Stimulated activated CD4-positive, alpha-beta T cell treated with anti-CD3 and anti-CD28 coated beads, Interleukin-15, amount 100 ng/mL, for 48 hours (primary cell): Measurements from ENCODE around the gene PDE7B.

Experiments used
- DNase-seq, 2 donors: peaks; one replicate each; pipeline ENCODE4 v3.0.0-alpha.2; 2020; ENCODE audit warnings: low read depth in 2 of 2

The PDE7B gene

DNA sequence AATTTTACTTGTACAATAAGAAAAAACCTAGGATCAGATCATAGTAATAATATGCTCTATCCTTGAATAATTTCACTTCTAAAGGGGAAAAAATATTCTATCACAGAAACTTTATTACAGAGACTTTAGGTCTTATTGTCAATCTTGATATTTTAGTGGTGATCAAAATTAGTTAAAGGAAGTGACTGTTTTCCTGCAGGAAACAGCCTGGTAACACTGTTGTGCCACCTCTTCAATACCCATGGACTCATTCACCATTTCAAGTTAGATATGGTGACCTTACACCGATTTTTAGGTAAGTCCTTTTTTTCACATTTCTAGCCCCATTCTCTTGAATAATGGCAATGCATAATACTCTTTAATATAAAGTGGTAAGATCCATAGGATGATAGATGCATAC lies 299.5 kb downstream of the PDE7B start:
- DNase-seq, result no peak

DNA sequence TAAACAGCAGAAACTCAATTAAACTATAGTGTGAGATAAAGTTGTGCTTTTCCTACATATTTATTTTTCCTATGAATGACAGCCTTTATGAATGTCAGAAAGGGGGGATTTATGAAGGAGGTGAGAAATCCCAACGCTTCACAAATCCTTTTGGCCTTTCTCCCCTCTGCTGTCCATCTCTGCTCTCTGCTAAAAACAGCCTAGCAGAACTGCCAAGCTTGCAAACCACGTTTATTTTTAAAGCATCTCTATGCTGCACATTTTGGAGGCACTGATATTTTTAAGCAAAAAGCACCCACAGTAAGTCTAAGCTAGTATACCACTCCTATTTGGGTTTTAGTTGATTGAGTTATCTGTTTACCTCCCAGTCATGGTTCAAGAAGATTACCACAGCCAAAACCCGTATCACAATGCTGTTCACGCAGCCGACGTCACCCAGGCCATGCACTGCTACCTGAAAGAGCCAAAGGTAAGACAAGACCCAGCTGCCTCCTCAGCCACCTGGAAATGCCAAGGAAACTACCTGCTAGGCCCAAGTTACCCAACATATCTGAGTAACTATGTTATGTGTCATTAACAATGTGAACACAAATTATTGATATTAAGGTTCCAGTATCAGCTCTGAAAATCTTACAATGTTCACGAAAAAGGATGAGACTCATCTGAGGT lies 302.3 kb downstream of the PDE7B start:
- DNase-seq, result no peak

DNA sequence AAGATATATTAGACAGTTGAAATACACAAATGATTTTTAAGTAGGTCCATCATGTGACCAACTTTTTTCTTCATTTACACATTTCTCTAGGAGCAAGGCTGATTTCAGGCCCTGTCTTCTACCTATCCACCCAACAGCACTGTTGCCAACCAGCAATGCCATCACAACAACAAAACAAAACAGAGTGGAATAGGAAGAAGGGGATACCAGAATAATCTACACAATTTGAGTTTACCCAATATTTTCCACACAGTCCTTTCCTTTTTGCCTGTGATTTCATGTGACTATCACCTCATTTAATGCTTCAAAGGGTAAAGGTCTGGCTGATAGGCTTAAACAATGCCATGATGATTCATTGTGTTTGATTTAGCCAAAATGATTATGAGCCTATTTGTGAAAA lies 303.7 kb downstream of the PDE7B start:
- DNase-seq, result no peak

DNA sequence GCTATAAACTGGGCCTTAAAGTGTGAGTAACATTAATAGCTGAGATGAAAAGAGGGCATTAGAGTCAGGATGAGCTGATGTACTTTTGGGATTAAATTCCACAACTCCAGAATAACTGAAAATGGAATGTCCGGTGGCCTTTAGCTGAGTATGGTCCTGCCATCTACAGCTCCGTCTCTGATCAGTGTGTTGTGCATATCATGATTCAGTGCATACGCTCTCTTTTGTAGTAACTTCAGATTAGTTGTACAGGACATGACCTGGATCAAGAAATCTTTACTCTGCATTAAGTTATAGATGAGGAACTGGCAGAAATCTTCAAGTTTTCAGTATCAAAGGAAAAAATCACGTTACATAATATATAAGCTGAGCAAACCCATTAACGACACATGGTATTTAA lies 306.2 kb downstream of the PDE7B start:
- no peak for DNase-seq

DNA sequence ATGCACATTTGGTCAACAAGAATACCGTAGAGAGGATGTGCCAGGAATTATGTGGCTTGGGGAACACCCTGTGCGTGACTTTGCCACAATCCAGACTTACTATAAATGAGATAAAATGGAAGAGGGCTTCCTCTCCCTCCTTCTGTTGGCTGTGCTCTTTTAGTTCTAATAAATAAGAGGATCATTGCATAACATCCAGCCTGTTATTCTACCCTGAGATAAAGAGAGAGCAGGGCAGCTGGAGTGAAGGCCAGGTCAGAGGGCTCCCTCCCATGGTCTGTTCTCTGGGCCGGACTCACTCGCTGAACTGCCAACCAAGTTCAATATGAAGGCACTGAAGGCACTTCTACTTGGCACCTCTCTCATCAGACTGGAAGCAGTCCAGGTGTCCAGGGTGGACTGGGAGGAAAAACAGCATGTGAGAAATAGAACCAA lies 306.9 kb downstream of the PDE7B start:
- no peak for DNase-seq

DNA sequence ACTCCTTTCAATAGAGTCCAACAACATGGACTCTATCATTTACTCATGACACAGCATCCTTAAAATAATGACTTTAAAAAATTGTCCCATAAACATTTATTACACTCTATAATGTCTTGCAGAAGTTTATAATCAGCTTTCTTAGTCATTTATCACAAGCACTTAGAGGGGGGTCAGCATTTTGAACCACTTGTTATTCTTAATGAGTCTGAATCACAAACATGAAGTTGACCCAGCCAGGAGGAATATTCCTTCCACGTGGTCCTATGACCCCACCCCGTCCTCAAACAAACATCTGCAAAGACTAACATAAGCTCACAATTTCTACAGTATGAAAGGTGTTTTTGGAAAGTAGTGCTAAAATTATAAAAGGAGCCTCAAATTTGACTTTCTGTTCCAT lies 307.5 kb downstream of the PDE7B start:
- DNase-seq, result no peak

DNA sequence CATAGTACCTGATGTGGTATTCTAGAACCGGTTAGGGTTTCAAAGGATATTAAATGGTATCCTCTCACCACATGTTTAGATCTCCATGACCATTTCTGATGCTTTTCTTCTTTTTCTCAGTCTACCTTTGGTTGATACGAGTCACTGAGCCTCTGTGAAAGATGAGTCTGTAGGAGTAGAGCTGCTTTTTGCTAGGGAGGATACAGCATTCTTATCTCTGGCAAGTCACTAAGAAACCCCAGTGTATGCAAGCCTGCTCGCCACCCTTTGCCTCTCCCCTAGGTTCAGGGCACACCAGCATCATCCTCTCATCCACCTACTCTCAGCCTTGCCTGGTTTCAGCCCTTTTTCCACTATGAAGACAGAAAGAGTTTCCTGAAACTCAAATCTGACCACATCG lies 308.7 kb downstream of the PDE7B start:
- DNase-seq, result no peak

DNA sequence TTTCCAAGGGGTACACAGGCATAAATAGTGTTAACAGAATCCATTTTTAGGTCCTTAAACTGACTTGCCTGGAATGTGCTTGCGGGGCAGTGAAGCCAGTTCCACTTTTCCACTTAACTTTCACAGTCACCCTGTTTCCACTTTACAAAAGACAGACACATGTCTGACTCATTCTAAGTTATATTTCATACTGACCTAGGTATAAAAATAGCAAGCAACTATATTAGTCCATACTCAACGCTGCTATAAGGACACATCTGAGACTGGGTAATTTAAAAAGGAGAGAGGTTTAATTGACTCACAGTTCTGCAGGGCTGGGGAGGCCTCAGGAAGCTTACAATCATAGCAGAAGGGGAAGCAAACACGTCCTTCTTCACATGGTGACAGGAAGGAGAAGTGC lies 310.4 kb downstream of the PDE7B start:
- DNase-seq, result no peak

DNA sequence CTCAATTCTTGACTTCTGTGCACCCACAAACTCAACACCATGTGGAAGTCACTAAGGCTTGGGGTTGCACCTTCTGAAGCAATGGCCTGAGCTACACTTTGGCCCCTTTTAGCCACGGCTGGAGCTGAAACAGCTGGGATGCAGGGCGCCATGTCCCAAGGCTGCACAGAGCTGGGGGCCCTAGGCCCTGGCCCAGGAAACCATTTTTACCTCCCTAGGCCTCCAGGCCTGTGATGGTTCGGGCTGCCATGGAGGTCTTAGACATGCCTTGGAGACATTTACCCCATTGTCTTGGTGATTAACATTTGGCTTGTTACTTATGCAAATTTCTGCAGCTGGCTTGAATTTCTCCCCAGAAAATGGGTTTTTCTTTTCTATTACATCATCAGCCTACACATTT lies 311.8 kb downstream of the PDE7B start:
- DNase-seq, result no peak

DNA sequence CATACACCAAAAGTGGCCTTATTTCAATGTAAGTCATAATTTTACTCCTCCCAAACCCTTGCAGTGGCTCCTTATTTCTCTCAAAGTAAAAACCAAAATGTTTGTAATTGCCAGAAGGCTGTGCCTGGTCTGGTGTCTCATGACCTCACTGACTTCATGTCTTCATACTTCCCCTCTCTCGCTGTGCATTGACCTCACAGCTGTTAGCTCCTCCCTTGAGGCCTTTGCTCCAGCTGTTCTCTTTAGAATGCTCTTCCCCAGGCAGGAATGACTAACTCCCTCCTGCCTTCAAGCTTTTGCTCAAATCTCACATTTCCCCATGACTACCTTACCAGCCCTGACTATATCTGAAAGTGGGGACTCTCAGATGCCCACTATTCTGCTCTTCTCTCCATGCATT lies 315.3 kb downstream of the PDE7B start:
- DNase-seq, result no peak

DNA sequence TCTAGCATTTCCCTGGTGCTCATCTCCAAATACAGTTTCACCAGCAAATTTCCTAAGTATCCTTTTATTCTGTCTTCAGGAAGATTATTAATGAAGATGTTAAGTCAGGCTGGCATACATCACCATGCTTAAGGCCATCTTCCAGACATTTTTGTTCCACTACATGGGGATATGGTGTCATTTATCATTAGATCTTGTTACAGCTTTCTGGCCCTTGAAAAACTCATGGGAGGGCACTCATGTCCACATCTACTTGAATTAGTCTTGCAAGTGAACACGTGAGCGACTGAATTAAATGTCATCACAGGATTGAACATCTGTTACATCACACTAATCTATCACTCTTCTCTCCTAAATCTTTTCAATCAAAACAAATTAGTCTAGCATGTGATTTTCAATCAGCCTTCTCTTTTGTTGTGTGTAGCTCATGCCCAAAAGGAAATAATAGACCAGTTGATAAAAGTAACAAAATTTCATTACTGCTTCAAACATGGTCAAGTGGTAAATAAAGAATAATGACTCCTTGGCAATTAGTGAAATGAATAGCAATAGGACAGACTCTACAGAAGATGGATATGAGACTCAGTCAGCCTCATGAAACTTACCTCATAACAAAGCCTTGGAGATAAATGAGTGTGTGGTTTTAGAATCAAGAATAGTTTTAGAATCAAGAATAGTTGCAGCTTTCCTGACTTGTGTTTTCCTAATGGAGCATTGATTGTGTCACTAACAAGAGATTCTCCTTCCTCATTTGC lies 318.1 kb downstream of the PDE7B start:
- DNase-seq, result no peak

DNA sequence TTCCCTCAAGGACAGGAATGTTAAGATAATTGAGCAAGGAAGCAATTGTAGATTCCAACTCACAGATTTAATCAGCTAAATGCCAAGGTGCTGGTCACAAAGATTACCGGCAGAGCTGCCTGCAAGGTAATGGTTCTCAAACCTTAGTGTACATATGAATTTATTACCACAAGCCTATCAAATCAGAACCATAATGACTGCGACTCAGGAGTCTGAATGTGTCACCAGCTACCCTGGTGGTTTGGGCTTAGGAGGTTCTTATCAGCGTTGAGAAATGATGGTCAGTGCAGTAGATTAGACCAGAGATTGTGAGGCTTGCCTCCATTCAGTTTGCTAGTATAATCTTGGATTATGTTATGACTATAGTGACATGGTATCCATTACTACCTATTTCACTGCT lies 319.7 kb downstream of the PDE7B start:
- DNase-seq, result no peak

DNA sequence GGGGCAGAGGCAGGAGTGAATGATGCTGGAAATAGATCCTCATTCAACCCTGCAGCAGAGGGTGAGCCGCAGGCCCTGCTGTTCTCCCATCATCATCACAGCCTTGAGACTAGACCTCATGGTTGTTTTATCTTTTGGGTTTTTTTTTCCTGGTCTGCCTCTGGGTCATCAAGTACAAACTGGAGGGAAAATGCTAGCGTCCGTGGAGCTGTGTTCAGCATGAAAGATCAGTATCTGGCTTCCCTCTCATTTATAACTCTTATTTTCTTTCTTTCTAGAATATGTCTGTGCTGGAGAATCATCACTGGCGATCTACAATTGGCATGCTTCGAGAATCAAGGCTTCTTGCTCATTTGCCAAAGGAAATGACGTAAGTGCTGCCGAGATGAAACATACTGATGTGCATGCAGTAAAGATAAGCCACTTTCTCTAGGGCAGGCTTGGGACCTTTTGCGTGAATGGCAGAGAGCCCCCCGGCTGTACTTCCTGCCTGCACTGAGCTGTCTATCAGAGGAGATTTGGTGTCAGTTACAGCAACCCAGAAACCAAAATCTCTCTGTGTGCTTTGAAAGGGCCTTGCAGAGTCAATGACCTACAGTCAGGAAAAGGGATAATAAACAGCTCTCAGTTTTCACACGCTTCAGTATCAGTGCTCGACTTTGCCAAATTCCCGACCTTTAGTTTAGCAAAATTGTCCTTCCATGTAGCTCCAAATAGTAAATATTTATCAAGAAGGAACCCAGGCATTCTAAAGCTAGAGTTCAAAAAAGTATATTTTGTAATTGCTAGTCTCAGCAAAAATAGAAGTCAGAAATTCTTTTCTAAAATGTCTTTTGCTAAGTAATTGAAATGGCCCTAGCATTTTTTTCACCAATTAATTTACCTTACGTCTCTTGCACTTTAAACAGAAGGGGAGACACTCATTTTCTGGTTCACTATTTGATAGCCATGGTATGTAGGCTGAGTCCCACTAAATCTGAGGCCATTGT lies 322.3 kb downstream of the PDE7B start:
- DNase-seq, result peak in 1 of 2 donors; percentile 1

DNA sequence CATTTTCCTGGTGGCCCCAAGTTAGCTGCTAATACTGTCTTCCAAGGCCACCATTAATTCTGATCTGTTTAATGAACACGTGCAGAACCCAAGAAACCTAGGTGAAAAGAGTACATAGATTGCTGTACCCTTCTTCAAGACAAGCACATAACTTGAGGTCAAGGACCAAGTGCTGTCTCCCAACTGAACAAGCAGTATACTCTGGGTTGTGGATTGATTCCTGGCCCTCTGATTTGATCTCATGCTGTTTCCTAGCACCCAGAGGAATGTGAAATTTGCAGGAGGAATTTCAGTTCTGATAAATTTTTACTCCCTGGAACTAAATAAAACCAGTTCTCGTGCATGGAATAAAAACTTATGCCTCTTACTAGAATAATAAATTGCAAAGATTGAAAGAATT lies 323.0 kb downstream of the PDE7B start:
- no peak for DNase-seq

DNA sequence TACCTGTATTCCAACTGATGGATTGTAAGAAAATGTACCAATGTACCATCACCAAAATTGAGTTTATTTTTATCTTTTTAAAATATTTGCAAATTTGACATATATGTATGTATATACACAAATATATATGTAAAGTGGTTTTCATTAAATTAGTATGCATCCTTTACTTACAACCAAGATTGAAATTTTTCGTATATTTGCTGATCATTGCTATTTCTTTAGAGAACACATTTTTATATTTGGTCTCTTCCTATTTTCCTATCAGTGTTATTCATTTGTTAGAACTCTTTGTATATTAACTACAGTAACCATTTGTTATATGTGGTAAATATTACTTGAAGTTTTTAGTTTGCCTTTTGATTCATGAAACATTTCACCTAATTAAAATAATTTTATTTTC lies 324.4 kb downstream of the PDE7B start:
- DNase-seq, result no peak

DNA sequence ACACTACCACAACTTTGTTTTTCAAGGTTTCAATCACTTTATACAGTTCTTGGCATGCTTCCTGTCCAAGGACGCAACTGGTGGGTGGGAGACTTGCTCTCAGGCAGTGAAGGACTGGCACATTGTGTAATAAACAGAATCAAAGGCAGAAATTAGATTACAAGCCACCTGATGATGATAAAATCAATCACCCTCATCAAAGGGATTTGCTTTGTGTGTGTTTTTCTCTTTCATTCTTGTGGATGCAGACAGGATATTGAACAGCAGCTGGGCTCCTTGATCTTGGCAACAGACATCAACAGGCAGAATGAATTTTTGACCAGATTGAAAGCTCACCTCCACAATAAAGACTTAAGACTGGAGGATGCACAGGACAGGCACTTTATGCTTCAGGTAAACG lies 327.2 kb downstream of the PDE7B start:
- no peak for DNase-seq

DNA sequence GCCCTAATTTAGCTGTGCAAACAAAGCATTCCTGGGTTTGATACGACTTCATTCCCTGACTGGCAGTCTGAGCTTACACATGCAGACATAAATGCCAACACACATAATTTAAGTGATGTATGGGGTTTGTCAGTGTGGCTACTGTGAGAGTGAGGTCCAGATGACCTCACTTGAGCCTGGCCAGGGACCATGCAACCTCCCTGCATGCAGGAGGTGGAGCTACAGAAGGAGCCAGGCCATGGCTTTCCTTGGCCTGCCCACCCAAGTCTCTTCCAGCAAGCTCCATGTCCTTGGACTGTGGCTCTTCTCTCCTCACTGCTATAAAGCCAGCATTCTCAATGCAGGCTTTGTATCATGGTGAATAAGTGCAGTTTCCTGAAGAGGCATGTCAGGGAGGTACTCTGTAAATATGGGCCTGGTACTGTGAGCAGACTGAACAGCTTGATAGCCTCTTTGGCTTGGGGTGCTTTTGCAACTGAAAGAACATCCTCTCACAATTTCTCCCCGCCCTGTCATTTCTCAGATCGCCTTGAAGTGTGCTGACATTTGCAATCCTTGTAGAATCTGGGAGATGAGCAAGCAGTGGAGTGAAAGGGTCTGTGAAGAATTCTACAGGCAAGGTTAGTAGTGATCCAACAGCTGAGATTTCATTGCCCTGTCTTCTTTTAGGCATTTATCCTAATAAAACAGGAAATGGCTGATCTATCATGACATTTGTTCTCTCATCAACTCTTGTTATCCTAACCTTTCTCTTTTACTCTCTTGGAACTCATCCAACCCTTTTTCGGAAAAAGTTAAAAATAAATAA lies 329.4 kb downstream of the PDE7B start:
- DNase-seq, result no peak

DNA sequence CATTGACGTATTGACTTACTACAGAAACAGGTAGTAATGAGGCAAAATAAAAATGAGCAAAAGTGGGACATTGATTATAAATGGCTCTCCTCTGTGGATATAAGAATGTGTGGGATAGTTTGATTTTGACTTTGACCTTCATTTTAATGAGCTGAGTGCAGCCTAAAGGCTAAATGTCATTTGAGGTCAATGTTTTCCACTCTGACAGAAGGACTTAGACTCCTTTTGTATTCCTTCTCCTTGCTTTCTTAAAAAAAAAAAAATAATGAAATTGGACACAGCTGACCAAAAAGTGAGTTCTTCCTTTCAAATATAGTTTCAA lies 330.0 kb downstream of the PDE7B start:
- no peak for DNase-seq

DNA sequence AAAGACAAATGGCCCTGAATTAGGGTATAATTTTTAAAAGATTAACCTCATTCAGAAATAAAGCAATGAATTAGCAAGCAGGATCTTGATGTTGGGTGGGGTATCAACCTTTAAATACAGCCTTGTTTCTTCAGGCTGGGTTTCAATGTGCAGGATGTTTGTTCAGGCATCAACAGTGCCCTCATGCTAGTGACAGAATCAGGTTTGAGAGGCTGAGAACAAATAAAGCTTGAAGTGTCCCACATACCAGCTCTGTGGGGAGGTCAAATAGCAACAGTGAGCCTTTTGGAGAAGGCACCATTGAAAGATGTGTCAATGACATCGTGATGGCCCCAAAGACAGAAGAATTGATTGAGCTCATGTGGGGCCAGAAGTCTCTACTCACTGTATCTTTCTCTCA lies 330.4 kb downstream of the PDE7B start:
- DNase-seq, result no peak

DNA sequence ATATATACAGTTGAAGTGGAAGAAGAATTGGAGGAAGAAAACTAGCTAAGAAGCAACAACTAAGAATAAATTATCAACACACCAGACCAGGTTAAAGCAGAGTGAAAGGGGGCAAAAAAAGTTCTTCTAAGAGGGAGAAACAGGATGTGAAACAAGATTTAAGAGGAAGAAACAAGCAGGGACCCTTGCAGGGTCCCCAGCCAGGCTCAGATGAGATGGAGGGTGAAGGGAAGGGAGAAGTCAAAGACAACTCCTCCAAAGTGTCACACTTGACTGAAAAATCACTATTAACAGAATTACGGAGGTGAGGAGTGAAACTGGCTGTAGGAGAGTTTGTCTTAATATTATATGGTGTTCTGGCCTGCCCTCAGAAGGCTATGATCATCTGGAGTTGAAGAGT lies 333.2 kb downstream of the PDE7B start:
- no peak for DNase-seq

DNA sequence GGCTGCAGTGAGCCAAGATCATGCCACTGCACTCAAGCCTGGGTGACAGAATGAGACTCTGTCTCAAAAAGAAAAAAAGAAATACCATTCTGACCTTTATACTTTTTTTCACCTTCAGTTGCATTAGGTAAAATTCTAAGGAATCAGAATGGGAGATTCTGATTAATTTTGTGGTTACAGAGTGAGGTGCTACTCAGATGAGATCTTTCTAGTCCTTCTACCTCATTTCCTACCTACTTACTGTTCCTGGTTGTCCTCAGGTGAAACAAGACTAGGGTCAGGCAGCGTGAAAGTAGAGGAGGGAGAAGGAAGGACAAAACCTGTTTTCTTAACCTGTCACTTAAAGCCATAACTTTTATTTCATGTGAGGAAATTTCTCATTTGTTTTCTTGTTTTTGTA lies 334.9 kb downstream of the PDE7B start:
- no peak for DNase-seq

DNA sequence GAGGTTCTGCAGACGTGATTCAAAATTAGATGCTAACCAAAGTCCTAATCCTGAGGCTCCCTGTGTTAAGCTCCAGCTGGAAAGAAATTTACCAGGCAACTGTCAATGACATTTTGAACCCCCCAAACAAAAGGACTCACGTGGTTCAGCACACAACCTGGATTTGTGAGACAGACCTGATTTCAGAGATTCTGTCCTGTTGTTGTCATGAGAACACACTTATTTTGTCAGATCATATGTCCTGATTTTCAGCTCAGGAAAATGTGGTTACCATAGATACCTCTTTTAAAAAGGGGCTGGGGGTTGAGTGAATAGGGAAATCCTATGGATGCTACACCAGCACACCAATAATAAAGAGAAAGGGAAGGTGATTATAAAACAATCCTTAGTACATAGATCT lies 337.0 kb downstream of the PDE7B start:
- no peak for DNase-seq
